DMS 273 (cell line): ENCODE measurements around the gene RPS3.

Experiments
- DNase-seq: peaks from one replicate; lab custom pipeline; 2025; ENCODE audit not compliant: unreplicated experiment; lab: John Stamatoyannopoulos, UW

RPS3 gene

GRCh38 chr11:75433443-75433842 lies 34.1 kb downstream of the RPS3 start:
- no peak for DNase-seq

- no peak for DNase-seq
These were observed 34.7 kb downstream of the RPS3 start for GRCh38 chr11:75434051-75434450.

- DNase-seq, result no peak
These were observed 35.7 kb downstream of the RPS3 start for GRCh38 chr11:75434886-75435570.

- DNase-seq, result peak; percentile 33
These were observed 36.2 kb downstream of the RPS3 start for GRCh38 chr11:75435571-75435925.

- DNase-seq, result no peak
These were observed 37.5 kb downstream of the RPS3 start for GRCh38 chr11:75436806-75437205.

- no peak for DNase-seq
These were observed 38.8 kb downstream of the RPS3 start for GRCh38 chr11:75437966-75438659.

- DNase-seq, result no peak
These were observed 39.7 kb downstream of the RPS3 start for GRCh38 chr11:75439026-75439425.

GRCh38 chr11:75439495-75440120 lies 40.3 kb downstream of the RPS3 start:
- no peak for DNase-seq

- no peak for DNase-seq
These were observed 41.9 kb downstream of the RPS3 start for GRCh38 chr11:75440960-75441803.

GRCh38 chr11:75441804-75442132 lies 42.5 kb downstream of the RPS3 start:
- DNase-seq, result peak; percentile 20

- no peak for DNase-seq
These were observed 43.0 kb downstream of the RPS3 start for GRCh38 chr11:75442161-75442885.

GRCh38 chr11:75443043-75443442 lies 43.7 kb downstream of the RPS3 start:
- no peak for DNase-seq

- DNase-seq, result peak; percentile 81
These were observed 46.1 kb downstream of the RPS3 start for GRCh38 chr11:75445315-75445953.

GRCh38 chr11:75447415-75447814 lies 48.1 kb downstream of the RPS3 start:
- no peak for DNase-seq

- no peak for DNase-seq
These were observed 50.0 kb downstream of the RPS3 start for GRCh38 chr11:75449271-75449670.

GRCh38 chr11:75449776-75450175 lies 50.5 kb downstream of the RPS3 start:
- no peak for DNase-seq

- no peak for DNase-seq
These were observed 50.9 kb downstream of the RPS3 start for GRCh38 chr11:75450236-75450635.

- DNase-seq, result peak; percentile 39
These were observed 51.8 kb downstream of the RPS3 start for GRCh38 chr11:75450826-75451821.
